ENCODE results near the gene ABHD16A. TPM values are rescaled to one million over a fixed set of nuclear protein-coding genes. Genes with fewer than 3 reads are reported as not detected.

ABHD16A gene
- total and polyA plus RNA-seq, 2 of the 13 experiments (the other 11 are each of a cell fraction or from before 2014, with no cell fraction given), result 43.5 to 45.4 TPM

- ChIA-PET POLR2A (interaction anchor here (1.0 to 1.5 kb wide), 2 partner anchors 25 to 268 kb away, joined by 3 read pairs; partner anchors contain the start of genes ABHD16A and CFB), CTCF (ENCODE audit: low intra/inter-chr PET ratio, low total read pairs) (no interaction called here)
- DNase-seq (ENCODE audit: low spot score) (no peak), ATAC-seq (no peak), FAIRE-seq (no peak)
- Histone ChIP-seq H3K36me3 (replicated peaks in 1 of 2; ENCODE audit: control insufficient read depth in 1 of 2, insufficient read depth in 2 of 2, low read length in 2 of 2) (no peaks in the 10 kb centered on the region; a peak in 1 of 5 replicates), H3K9me3 (ENCODE audit: low read length) (no peaks in the 10 kb centered on the region), H3K79me2 (ENCODE audit: insufficient read depth, low read length) (no peaks in the 10 kb centered on the region), H3K27me3 (ENCODE audit: control insufficient read depth in 1 of 2, insufficient read depth in 2 of 2, low read length in 2 of 2) (no peaks in the 10 kb centered on the region), H3K27ac (ENCODE audit: extremely low read length, insufficient read depth, low read length) (no peak overlapping the region), H3K4me1 (ENCODE audit: insufficient read depth, low read length) (peaks cover 22% of the 10 kb centered on the region), H4K20me1 (ENCODE audit: insufficient read depth, low read length) (no peaks in the 10 kb centered on the region), H2AFZ (ENCODE audit: low read length) (no peak overlapping the region), H3K9ac (ENCODE audit: insufficient read depth, low read depth, low read length) (no peak overlapping the region), H3K4me2 (ENCODE audit: low read depth, low read length) (no peak overlapping the region), H3K4me3 (replicated peaks in 1 of 3; ENCODE audit: insufficient read depth in 1 of 3, low read depth in 2 of 3, low read length in 3 of 3) (no peak overlapping the region)
- TF ChIP-seq ZNF672 (CRISPR knock-in tag; IDR thresholded peaks at IDR 0.05) (no peak), ELF4 (CRISPR knock-in tag; IDR thresholded peaks at IDR 0.05; ENCODE audit: borderline replicate concordance) (no peak), SRY (CRISPR knock-in tag; IDR thresholded peaks at IDR 0.05) (no peak), ZNF460 (CRISPR knock-in tag; IDR thresholded peaks at IDR 0.05; ENCODE audit: borderline replicate concordance) (no peak), BCL3 (CRISPR knock-in tag; IDR thresholded peaks at IDR 0.05) (no peak), ZNF878 (CRISPR knock-in tag; IDR thresholded peaks at IDR 0.05) (no peak), CCDC6 (CRISPR knock-in tag; IDR thresholded peaks at IDR 0.05) (no peak), ZNF800 (CRISPR knock-in tag; IDR thresholded peaks at IDR 0.05) (no peak), GRHL1 (CRISPR knock-in tag; conservative IDR thresholded peaks at IDR 0.05) (no peak), ZNF101 (CRISPR knock-in tag; IDR thresholded peaks at IDR 0.05; ENCODE audit: borderline replicate concordance, low read depth) (no peak)
- no TSS peak for BruUV-seq (replicated peaks)
- in situ Hi-C loops (cut with HindIII; ENCODE audit: extremely low pct_ligation_motif_present, low pct_unique_long_range_greater_than_20kb), result no loop called here
- WGBS (ENCODE audit: low lambda C conversion rate), result 37% methylated on average over 8 of the region's 8 CpGs
- intact Hi-C loops (cut with micrococcal nuclease; ENCODE audit: unreplicated experiment), result no loop called here
Measured at GRCh38 chr6:31677955-31678354, 25.2 kb downstream of the ABHD16A start.
